NCI-H1092 (cell line): ENCODE data around the gene NBEAL2.

Source experiments
- DNase-seq: peaks from one replicate; lab custom pipeline; 2025; lab: John Stamatoyannopoulos, UW

NBEAL2 gene

GRCh38 chr3:46978985-46979944, at the start of gene NBEAL2:
Gene NBEAL2, plus strand, starts transcription at chr3:46979666. Its CDS starts 196 bp downstream, at chr3:46979862.
- DNase-seq, result peak; percentile 48

GRCh38 chr3:46930166-46930944, 49.1 kb upstream of the NBEAL2 start:
- no peak for DNase-seq

GRCh38 chr3:46930945-46931403, 48.5 kb upstream of the NBEAL2 start:
- DNase-seq, result no peak

GRCh38 chr3:46931631-46932331, 47.7 kb upstream of the NBEAL2 start:
- no peak for DNase-seq

GRCh38 chr3:46932455-46933225, 46.8 kb upstream of the NBEAL2 start:
- no peak for DNase-seq

- no peak for DNase-seq
Measured at GRCh38 chr3:46933261-46933660, 46.2 kb upstream of the NBEAL2 start.

- DNase-seq, result peak; percentile 28
Measured at GRCh38 chr3:46934072-46934471, 45.4 kb upstream of the NBEAL2 start.

- DNase-seq, result peak; percentile 54
Measured at GRCh38 chr3:46934498-46935167, 44.8 kb upstream of the NBEAL2 start.

GRCh38 chr3:46935168-46935858, 44.2 kb upstream of the NBEAL2 start:
- no peak for DNase-seq

- no peak for DNase-seq
Measured at GRCh38 chr3:46935989-46936558, 43.4 kb upstream of the NBEAL2 start.

GRCh38 chr3:46936733-46937250, 42.7 kb upstream of the NBEAL2 start:
- DNase-seq, result no peak

- DNase-seq, result no peak
Measured at GRCh38 chr3:46938118-46938517, 41.3 kb upstream of the NBEAL2 start.

GRCh38 chr3:46939578-46940445, 39.7 kb upstream of the NBEAL2 start:
- DNase-seq, result no peak

- no peak for DNase-seq
Measured at GRCh38 chr3:46942076-46942475, 37.4 kb upstream of the NBEAL2 start.

- DNase-seq, result no peak
Measured at GRCh38 chr3:46942481-46943236, 36.8 kb upstream of the NBEAL2 start.

GRCh38 chr3:46943237-46944187, 36.0 kb upstream of the NBEAL2 start:
- no peak for DNase-seq

GRCh38 chr3:46944191-46944590, 35.3 kb upstream of the NBEAL2 start:
- no peak for DNase-seq
